AG09319 (cell line): ENCODE measurements around the gene CD58.
"Not testable (repeated sequence)": the region's sequence is repeated elsewhere in the genome, so short reads cannot be mapped to it uniquely, and the experiment has no call there.

ENCODE experiments used
- DNase-seq: peaks from one replicate; pipeline ENCODE4 v3.0.0-alpha.2; 2010; ENCODE audit warnings: low read depth; ENCODE audit errors: extremely low read depth
- TF ChIP-seq, protein P1 (sequence below): IDR thresholded peaks from 2 replicates; pipeline ENCODE4 v1.5.1; 2011; ENCODE audit warnings: low read depth, mild to moderate bottlenecking, inconsistent platforms, low read length, moderate library complexity

The CD58 gene

GRCh38 chr1:116595946-116596741, 25.3 kb upstream of the CD58 start:
- not testable (repeated sequence) for DNase-seq
- TF ChIP-seq, protein P1, sequence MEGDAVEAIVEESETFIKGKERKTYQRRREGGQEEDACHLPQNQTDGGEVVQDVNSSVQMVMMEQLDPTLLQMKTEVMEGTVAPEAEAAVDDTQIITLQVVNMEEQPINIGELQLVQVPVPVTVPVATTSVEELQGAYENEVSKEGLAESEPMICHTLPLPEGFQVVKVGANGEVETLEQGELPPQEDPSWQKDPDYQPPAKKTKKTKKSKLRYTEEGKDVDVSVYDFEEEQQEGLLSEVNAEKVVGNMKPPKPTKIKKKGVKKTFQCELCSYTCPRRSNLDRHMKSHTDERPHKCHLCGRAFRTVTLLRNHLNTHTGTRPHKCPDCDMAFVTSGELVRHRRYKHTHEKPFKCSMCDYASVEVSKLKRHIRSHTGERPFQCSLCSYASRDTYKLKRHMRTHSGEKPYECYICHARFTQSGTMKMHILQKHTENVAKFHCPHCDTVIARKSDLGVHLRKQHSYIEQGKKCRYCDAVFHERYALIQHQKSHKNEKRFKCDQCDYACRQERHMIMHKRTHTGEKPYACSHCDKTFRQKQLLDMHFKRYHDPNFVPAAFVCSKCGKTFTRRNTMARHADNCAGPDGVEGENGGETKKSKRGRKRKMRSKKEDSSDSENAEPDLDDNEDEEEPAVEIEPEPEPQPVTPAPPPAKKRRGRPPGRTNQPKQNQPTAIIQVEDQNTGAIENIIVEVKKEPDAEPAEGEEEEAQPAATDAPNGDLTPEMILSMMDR, result peak; percentile 45

- TF ChIP-seq, protein P1, result peak; percentile 17
- DNase-seq, result not testable (repeated sequence)
Observed at GRCh38 chr1:116595065-116595840, 24.4 kb upstream of the CD58 start.

DNA sequence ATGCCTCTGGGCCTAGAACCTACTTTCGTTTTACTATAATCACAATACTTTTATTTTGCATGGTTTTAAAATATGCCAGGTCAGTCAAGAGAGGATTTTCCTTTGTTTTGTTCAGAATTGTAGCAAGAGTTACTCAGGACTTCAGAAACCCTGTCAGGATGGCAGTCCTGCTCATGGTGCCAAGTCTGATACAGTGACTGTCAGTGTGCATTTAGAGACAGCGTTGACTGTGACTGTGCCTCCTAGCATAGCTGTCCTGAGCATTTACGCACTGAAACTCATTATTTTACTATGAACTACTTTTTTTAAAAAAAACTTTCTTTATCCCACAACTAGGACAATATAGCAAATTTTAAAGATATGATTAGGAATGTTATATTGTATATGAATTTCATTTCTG, 23.2 kb upstream of the CD58 start:
- DNase-seq, result not testable (repeated sequence)

DNA sequence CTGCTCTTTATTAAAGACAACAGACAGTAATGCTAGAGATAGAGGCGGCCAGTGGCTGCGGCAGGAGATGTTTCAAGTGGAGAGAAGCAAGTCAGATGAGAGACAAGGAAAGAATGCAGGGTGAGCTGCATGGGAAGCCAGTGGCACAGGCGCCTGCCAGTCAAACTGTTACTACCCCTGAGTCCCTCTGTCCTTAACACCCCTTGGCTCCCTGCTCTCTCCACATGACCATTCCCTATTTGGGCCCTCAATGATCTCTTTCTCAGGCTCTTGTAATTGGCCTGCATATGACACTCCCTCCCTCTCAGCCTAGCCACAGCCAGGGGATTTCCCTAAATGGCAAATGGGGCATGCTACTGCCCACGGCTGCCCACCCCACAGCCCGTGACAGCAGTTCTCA, 22.6 kb upstream of the CD58 start:
- DNase-seq, result not testable (repeated sequence)

DNA sequence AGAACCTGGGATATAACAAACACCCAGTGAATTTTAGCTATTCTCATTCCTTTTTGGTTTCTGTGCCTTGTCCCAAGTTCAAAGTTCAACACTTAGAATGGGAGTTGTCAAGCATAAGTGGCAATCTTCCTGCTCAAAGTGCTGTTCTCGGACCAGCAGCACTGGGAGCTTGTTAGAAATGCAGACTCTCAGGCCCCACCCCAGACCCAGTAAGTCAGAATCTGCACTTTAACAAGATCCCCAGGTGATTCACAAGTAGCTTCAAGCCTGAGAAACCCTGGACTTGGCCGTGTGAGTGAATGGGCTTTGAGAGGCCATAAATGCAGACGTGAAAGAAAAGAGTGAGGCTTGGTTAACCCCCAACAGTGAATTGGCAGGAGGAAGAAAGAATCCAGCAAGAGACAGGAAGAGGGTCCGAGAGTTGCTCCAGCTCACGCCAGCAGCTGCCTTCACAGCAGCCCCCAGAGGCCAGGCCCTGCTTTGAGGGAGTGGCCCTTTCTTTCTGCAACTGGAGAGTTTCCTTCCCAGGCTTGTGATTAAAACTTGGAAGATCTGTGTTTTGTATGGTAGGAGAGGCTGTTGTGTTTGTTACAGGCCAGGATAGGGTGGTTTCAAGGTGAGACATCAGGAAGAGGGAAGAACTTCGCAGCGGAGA, 21.3 kb upstream of the CD58 start:
- not testable (repeated sequence) for DNase-seq

DNA sequence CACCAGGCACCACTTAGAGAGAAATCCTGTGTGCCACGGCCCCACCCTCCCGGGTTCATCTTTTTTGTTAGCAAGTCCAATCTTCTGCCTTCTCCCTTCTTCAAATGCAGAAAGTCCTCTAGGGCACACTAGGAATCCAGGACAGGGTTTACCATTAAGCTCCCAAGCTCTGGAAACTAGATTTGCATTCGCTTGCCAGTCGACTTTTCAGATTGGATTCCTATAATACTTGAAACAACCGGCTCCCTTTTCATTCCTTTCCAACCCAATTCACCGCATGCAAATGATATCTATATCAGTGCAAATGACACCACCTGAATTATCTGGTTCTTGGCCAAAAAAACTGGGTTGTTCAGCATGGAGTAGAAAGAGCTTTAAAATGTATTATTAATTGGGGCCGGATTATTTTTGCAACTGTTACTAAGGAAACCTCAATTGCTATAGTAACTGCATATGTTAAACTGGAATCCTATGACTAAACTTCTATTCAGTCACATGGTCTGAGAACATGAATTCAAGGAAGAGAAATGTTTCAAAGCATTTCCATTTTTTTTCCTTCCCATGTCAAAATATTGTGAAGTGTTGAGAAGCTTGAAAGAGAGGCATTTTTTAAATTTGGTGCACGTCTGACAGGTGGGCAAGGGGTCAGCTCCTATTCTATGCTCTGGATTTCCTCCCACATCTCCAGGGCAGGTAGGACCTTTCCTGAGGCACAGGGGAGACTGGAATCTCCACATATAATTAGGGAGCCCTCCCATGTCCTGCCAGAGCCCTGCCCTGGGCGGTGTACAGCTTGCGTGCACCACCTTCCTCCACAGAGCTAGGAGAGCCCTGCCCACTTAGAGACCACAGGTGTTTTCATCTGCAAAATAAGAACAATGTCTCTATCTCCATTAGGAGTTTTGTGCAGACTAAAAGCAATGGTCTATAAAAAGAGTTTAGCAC, 20.5 kb upstream of the CD58 start:
- DNase-seq, result not testable (repeated sequence)

GRCh38 chr1:116590359-116591005, 19.7 kb upstream of the CD58 start:
- DNase-seq, result not testable (repeated sequence)

- DNase-seq, result not testable (repeated sequence)
Observed at GRCh38 chr1:116589101-116589735, 18.4 kb upstream of the CD58 start.

GRCh38 chr1:116587501-116588227, 16.8 kb upstream of the CD58 start:
- DNase-seq, result no peak
- TF ChIP-seq, protein P1, result no peak
